CD4-positive, alpha-beta T cell treated with Interleukin-6 at 100 ng/mL for 8 hours (primary cell): Measurements from ENCODE around the gene TIPRL.
"Not testable (repeated sequence)": the region's sequence is repeated elsewhere in the genome, so short reads cannot be mapped to it uniquely, and the experiment has no call there.

Experiments used
- DNase-seq: peaks from one replicate; pipeline ENCODE4 v3.0.0-alpha.2; 2020; ENCODE audit warnings: mixed read lengths, low spot score

TIPRL gene

DNA sequence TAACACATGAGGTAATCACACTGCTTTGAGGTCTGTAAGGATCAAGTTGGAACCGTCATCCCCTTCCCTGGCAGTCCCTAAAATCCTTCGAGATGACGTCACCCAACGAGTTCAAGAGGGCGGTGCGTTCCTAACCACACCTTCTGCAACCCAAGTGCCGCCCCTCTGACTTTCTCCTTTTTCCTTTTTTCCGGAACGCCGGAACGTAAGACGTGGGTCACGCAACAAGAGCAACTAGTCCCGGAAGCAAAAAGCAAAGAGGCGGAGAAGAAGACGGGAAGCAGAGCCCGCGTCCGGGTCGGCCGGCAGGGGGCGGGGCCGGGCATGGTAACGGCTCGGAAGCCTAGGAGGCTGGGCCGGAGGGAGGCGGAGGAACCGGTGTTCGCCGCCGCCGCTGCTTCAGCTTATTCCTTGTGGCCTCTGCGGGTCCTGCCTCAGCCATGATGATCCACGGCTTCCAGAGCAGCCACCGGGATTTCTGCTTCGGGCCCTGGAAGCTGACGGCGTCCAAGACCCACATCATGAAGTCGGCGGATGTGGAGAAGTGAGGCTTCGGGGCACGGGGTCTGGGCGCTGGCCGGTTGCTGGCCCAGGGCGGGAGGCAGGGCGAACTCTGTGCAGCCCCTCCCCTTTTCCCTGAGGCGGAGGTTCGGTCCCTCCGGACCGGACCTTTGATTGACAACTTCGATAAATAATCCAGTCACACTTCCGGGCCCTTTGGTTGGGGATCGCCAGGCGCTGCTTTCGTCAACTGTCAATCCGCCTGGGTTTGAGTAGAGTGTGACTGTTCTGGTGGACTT is at the start of gene TIPRL:
TSS of gene TIPRL (plus strand) at position 325 of the 800 bp plus-strand sequence. CDS start at position 441, 116 bp downstream.
- DNase-seq = peak; percentile 93

GRCh38 chr1:168129933-168130332 is 48.8 kb upstream of the TIPRL start:
- DNase-seq = no peak

GRCh38 chr1:168134132-168134531 is 44.6 kb upstream of the TIPRL start:
- DNase-seq = no peak

- DNase-seq = no peak
Observed at GRCh38 chr1:168134642-168135041, 44.1 kb upstream of the TIPRL start.

DNA sequence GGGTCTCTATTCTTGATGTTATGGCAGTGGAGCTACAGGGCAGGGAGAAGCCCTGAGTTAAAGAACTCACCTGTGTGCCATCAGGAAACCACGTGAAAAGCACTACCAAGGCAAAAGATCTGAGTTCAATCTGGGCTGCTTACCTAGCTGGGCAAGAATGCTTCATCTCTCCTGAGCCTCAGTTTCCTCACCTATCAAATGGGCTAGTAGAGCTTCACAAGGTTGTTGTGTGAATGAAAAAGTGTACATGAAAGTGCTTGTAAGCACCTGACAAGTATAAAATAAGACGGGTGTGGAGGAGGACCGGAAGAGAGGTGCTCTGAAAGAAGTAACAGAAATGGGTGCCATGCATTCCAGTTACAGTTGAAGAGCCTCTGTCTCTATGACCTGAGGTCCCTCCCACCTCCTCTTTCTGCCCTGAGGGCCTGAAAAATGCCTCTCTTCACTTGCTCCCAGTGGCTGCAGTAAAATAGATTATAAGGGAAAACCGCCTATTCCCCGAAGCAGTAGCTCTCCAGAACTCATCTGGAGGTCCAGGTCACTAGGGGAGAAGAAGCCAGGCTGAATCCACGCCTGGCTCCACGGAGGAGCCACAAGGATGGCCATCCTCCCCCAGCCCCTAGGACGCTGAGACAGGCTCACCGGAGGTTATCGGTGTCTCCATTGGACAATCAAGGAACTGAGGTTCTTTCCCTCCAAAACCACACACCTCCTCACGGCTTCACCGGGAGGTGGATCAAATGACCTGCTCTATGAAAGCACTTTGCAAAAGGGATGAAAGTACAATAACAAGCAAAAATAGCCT is 43.4 kb upstream of the TIPRL start:
- no peak for DNase-seq

GRCh38 chr1:168135921-168136708 is 42.6 kb upstream of the TIPRL start:
- DNase-seq = no peak

- no peak for DNase-seq
Observed at GRCh38 chr1:168136709-168137514, 41.9 kb upstream of the TIPRL start, which contains the start of gene GPR161. Gene GPR161, minus strand, starts transcription at chr1:168136930. Its CDS starts 32,080 bp downstream, at chr1:168104850.

DNA sequence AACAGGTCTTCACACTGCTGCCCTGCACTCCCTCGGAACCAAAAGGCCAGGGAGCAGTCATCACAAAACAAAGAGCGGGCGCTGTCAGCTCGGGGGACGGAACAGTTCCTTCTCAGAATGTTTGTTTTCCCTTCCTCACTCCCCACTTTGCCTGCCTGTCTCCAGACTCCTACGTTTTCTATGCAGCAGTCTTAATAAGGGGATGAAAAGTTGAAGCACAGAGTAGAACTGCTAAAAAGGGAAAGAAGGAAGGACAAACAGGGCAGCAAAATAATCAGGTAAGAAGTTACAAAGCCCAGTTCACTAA is 41.3 kb upstream of the TIPRL start:
- no peak for DNase-seq

GRCh38 chr1:168138134-168138533 is 40.6 kb upstream of the TIPRL start:
- no peak for DNase-seq

DNA sequence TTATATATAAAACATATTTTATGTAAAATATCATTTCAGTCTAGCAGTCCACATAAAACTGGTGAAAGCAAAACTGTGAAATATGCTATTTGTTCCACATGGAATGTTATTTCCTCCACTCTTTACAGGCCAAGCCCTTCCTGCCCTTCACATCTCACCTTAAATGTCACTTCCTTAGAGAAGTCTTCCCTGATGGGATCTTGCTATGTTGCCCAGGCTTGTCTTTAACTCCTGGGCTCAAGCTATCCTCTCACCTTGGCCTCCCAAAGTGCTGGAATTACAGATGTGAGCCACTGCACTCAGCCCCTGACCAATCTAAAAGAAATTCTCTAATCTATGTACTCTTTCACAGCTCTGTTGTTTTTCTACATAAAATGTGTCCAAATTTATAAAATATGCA is 39.7 kb upstream of the TIPRL start:
- no peak for DNase-seq

DNA sequence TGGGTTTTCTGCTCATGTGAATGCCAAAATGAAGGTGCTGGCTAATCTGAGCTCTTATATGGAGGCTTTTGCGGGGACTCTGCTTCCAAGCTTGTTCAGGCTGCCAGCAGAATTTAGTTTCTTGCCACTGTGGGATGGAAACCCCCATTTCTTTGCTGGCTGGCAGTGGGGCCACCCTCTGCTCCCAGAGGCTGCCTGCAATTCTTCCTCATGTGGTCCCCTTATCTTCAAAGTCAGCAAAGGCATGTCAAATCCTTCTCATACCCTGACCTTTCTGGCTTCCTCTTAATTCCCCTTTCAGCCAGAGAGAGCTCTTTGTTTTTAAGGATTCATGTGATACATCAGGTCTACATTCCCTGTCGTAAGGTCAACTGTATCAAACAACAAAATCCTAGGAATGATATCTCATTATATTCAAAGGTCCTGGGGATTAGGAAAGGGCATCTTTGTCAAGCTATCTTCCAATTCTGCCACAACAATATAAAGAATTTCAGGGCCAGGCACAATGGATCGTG is 36.8 kb upstream of the TIPRL start:
- no peak for DNase-seq

DNA sequence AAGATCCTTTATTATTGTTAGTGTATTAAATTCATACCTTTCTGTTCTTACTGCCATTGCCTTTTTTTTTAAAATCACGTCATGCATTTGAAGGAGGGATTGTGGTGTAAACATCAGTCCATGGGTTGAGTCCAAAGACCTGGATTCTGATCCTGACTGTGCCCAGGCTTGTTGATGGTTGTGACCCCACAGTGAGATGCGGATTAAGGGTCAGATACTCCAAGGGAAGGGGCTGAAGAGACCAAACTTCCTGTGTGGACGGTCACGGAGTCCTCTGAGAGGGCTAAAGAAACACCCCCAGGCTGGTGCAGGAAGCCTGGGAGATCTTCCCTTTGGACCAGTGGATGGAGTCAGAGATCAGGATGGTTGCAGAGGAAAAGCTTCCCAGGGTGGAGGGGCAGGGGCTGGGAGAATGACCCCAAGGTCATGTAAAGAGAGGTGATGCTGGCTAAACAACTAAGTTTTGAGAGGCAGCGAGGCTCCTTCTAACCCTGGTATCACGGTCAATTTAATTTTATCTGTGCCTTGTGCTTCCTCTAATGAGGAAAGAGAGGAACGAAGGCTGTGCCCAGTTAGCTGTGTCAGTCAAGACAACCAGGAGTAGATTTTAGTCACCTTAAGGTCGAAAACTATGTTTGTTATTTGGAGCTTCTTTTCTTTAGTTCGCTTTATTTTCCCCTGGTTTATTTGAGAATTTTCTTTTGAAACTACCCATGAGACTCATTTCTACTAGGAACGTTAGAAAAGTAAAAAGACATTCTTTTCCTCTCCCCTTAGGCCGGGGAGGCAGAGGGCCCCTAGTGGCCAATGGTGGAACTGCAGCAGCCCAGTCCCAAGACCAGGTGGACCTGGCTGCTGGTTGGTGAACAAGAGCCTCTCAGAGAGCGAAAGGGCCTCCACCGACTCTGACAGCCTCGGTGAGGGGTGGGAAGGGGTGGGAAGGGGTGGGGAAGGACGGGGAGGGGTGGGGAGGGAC is 33.3 kb upstream of the TIPRL start:
- DNase-seq = peak; percentile 77

DNA sequence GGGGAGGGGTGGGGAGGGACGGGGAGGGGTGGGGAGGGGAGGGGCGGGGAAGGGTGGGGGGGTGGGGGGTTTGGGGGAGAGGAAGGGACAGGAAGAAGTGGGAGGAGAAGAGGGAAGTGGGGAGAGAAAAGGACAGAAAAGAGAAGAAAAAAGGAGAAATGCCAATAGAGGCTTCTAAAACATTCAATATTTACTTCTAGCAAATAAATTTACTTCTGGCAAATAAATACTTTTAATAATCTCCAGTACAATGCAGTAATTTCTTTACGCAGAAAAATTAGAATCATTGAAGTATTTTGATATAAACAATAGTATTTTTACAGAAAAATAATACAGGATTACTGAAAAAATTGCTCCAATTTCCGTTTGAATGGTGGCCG is 32.6 kb upstream of the TIPRL start:
- DNase-seq = no peak

DNA sequence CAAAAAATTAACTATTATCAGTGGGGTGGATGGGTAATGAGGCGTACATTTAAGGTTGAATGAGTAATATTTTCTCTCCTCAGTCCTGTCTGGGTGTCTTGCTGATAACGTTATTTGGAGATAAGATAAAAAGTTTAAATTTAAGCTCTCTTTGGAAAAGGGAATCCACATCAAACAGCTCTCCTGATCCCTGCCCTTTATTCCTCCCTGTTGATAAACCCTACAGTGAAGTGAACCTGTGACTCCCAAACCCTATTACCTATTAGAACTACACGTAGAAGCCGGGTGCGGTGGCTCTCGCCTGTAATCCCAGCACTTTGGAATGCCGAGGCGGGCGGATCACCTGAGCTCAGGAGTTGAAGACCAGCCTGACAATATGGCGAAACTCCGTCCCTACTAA is 32.1 kb upstream of the TIPRL start:
- DNase-seq = no peak

- no peak for DNase-seq
Observed at GRCh38 chr1:168148916-168149315, 29.8 kb upstream of the TIPRL start.

DNA sequence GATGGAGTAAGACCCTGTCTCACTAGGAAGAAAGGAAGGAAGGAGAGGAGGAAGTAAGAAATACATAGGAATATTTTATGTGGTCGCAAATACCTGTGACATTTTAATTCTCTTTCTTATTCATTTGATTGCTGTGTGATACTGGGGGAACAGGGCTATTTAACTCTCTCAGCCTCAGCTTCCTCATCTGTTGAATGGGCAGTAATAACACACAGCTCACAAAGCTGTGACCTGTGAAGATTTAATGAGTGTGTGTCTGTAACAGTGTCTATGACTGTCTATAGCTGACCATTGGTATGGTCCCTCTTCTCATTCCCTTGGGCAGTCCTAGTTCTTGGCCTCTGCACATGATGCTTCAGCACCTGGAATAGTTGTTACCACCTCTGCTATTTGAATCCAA is 28.5 kb upstream of the TIPRL start:
- DNase-seq = no peak

- DNase-seq = no peak
Observed at GRCh38 chr1:168151935-168152334, 26.8 kb upstream of the TIPRL start.

- DNase-seq = not testable (repeated sequence)
Observed at GRCh38 chr1:168154707-168155106, 24.1 kb upstream of the TIPRL start.

GRCh38 chr1:168155910-168156309 is 22.9 kb upstream of the TIPRL start:
- no peak for DNase-seq

DNA sequence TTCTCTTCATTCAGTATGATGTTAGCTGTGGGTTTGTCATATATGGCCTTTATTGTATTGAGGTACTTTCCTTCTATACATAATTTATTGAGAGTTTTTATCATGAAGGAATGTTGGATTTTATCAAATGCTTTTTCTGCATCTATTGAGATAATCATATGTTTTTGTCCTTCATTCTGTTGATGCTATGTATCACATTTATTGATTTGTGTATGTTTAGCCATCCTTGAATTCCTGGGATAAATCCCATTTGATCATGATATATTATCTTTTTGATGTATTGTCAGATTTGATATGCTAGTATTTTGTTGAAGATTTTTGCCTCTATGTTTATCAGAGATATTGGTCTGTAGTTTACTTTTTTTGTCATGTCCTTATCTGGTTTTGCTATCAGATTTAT is 21.1 kb upstream of the TIPRL start:
- DNase-seq = no peak
